ENCODE measurements around the gene GPR183. TPM values are rescaled to one million over a fixed set of nuclear protein-coding genes. Genes with fewer than 3 reads are reported as not detected.

Gene GPR183
- polyA plus RNA-seq, 1 experiment: 0.31 TPM

- peaks cover 4% of the 10 kb centered on the region; the same call in 1 of the 2 replicates for H3K36me3 ChIP-seq (ENCODE audit: control insufficient read depth, insufficient read depth, low read length)
- CTCF ChIA-PET: no interaction called here
- no peak for TF ChIP-seq CTCF (IDR thresholded peaks at IDR 0.05; ENCODE audit: insufficient read depth, low read depth, low read length)
- DNase-seq (ENCODE audit: low read depth): no peak
- H3K27me3 ChIP-seq (ENCODE audit: control insufficient read depth, insufficient read depth, low read length): no peaks in the 10 kb centered on the region
- H3K4me3 ChIP-seq (ENCODE audit: low read depth, low read length): no peak overlapping the region
- POLR2A ChIA-PET: no interaction called here
These were observed 46.6 kb upstream of the GPR183 start for GRCh38 chr13:99353836-99354235.

GRCh38 chr13:99353246-99353600, 46.0 kb upstream of the GPR183 start:
- no peak for DNase-seq (ENCODE audit: low read depth)
- ChIA-PET POLR2A (no interaction called here), CTCF (no interaction called here)
- Histone ChIP-seq H3K36me3 (ENCODE audit: control insufficient read depth, insufficient read depth, low read length) (peaks cover 5% of the 10 kb centered on the region; the same call in 1 of the 2 replicates), H3K4me3 (ENCODE audit: low read depth, low read length) (no peak overlapping the region), H3K27me3 (ENCODE audit: control insufficient read depth, insufficient read depth, low read length) (no peaks in the 10 kb centered on the region)
- TF ChIP-seq CTCF (IDR thresholded peaks at IDR 0.05; ENCODE audit: insufficient read depth, low read depth, low read length): no peak

GRCh38 chr13:99352351-99353245, 45.4 kb upstream of the GPR183 start:
- Histone ChIP-seq H3K27me3 (ENCODE audit: control insufficient read depth, insufficient read depth, low read length) (no peaks in the 10 kb centered on the region), H3K4me3 (ENCODE audit: low read depth, low read length) (no peak overlapping the region), H3K36me3 (ENCODE audit: control insufficient read depth, insufficient read depth, low read length) (peaks cover 6% of the 10 kb centered on the region; the same call in 1 of the 2 replicates)
- no peak for TF ChIP-seq CTCF (IDR thresholded peaks at IDR 0.05; ENCODE audit: insufficient read depth, low read depth, low read length)
- CTCF ChIA-PET: interaction anchor here (0.7 to 1.0 kb wide), 3 partner anchors 12 to 84 kb away, joined by 3 to 4 read pairs (median 3); no protein-coding TSS in a partner anchor
- POLR2A ChIA-PET: no interaction called here
- DNase-seq (ENCODE audit: low read depth): no peak

GRCh38 chr13:99351772-99352171, 44.6 kb upstream of the GPR183 start:
- ChIA-PET CTCF (interaction anchor here (1.0 kb wide), 1 partner anchor 36 kb away, joined by 4 read pairs; no protein-coding TSS in a partner anchor), POLR2A (no interaction called here)
- no peaks in the 10 kb centered on the region for H3K27me3 ChIP-seq (ENCODE audit: control insufficient read depth, insufficient read depth, low read length)
- DNase-seq (ENCODE audit: low read depth): no peak
- TF ChIP-seq CTCF (IDR thresholded peaks at IDR 0.05; ENCODE audit: insufficient read depth, low read depth, low read length): no peak
- H3K36me3 ChIP-seq (ENCODE audit: control insufficient read depth, insufficient read depth, low read length): peaks cover 9% of the 10 kb centered on the region
- H3K4me3 ChIP-seq (ENCODE audit: low read depth, low read length): no peak overlapping the region

GRCh38 chr13:99350191-99350590, 43.0 kb upstream of the GPR183 start:
- Histone ChIP-seq H3K36me3 (ENCODE audit: control insufficient read depth, insufficient read depth, low read length) (peaks cover 7% of the 10 kb centered on the region), H3K27me3 (ENCODE audit: control insufficient read depth, insufficient read depth, low read length) (no peaks in the 10 kb centered on the region), H3K4me3 (ENCODE audit: low read depth, low read length) (no peak overlapping the region)
- no peak for TF ChIP-seq CTCF (IDR thresholded peaks at IDR 0.05; ENCODE audit: insufficient read depth, low read depth, low read length)
- no peak for DNase-seq (ENCODE audit: low read depth)
- POLR2A ChIA-PET: no interaction called here
- CTCF ChIA-PET: no interaction called here
